CD4-positive, alpha-beta T cell treated with Interleukin-15 for 1 hour (primary cell): ENCODE measurements around the gene EGFL7.
"Not testable (repeated sequence)": the region's sequence is repeated elsewhere in the genome, so short reads cannot be mapped to it uniquely, and the experiment has no call there.

Source experiments
- DNase-seq: peaks from one replicate; pipeline ENCODE4 v3.0.0-alpha.2; 2020

The EGFL7 gene

GRCh38 chr9:136705564-136705963, 42.8 kb downstream of the EGFL7 start:
- DNase-seq = peak; percentile 29

DNA sequence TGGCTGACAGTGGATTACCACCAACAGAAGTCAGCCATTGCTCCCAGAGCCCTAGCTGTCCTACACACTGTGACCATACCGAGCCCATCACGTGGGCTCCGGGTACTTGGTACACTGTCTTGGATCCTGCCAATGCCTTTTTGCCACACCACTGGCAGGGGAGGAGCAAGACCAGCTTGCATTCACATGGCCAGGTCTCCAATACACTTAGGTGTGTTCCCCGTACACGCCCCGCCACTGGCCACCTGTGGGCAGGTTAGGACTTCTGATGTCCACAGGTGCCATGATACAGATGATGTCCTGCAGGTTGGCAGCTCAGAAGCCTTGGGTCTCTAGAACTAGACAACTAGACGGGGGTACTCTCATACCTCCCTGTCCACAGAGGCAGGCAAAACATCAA, 44.3 kb downstream of the EGFL7 start:
- DNase-seq = no peak

GRCh38 chr9:136707849-136708517, 45.3 kb downstream of the EGFL7 start:
- DNase-seq = no peak

GRCh38 chr9:136709454-136710109, 46.9 kb downstream of the EGFL7 start:
- no peak for DNase-seq

DNA sequence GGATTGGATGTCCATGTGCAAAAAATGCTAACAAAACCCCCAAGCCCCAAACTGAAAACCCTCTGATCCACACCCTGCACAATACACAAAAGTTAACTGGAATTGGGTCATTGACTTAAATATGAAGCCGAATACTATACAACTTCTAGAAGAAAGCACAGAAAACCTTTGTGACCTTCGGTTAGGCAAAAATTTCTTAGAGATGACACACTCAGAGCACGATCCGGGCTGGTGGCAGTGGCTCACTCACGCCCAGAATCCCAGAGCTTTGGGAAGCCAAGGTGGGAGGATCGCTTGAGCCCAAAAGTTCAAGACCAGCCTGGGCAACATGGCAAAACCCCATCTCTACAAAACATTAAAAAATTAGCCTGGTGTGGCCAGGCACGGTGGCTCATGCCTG, 47.8 kb downstream of the EGFL7 start:
- DNase-seq = no peak

GRCh38 chr9:136711219-136711648, 48.5 kb downstream of the EGFL7 start:
- not testable (repeated sequence) for DNase-seq

- DNase-seq = no peak
These were observed 49.3 kb downstream of the EGFL7 start, which contains the start of gene DIPK1B for GRCh38 chr9:136711751-136712689. DIPK1B (plus strand) TSS chr9:136712572; CDS start chr9:136712666, 94 bp downstream.

DNA sequence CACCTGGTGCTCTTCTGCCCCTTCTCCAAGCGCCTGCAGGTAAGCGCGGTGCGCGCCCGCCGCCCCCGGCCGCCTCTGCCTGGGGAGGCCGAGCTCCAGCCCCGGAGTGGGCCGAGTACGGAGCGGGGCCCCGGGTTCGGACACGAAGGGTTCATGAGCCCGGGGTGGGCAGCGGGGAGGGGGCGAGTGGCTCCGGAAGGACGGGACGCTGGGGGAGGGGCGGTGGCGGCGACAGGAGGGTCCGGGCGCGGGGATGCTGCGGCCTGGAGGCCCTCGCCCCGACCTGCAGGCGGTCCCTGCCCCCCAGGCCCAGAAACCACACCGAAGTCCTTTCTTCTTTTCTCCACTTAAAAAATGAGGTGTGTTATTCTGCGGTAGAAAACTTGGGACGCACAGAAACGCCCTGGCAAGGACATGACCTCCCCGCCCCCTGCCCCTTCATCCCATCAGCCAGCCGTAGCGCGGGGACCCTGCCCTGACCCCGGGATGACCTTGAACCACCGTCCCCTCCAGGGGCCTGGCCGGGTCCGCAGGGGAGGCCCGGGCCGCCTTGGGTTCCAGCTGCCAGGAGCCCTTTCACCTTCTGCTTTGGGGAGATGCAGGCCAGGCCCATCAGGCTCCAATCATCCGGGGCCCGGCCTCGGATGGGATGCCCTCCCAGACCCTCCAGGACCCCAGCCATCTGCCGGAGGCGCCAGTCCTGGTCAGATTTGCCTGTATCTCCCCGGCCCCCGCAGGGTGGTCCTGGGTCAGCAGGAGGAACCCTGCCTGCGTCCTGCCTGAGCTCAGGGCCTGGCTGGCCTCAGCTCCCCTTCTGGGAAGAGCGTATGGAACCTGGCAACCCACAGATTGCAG, 50.2 kb downstream of the EGFL7 start:
- DNase-seq = no peak

DNA sequence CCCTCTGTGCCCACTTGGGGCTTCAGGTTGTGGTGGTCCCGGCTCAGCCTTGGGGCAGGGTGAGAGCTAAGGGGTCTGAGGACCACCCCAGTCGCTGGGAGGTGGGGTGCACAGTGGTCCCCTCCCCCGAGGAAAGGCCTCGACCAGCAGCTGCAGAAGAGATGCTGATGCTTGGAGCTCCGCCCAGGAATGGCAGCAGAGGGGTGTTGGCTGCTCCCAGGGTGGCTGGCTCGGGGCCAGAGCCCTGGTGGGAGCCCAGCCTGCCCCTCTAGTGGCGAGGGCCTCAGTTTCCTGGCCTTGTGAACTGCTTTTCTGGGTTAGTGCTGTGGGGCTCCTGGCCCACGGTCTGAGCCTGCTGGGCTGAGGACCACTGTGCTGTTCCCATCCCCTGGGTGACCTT, 50.8 kb downstream of the EGFL7 start:
- no peak for DNase-seq

- no peak for DNase-seq
These were observed 51.6 kb downstream of the EGFL7 start for GRCh38 chr9:136714096-136714892.

DNA sequence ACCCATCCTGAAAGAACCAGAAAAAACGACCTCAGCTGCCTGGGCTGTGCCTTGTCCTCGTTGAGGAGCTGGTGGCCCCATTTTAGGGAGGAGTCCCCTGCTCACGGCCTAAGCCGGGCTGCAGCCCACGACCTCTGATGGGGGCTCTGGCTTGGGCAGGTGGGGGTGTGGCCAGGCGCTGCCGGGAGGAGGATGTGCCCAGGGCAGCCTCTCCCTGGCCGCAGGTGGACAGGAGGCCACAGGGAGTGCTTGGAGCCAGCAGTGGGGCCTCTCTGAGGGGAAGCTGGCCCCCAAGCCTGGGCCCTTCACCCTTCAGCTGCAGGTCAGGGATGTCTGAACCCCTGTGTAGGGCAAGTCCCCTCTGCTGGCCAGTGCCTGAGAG, 52.2 kb downstream of the EGFL7 start:
- no peak for DNase-seq

DNA sequence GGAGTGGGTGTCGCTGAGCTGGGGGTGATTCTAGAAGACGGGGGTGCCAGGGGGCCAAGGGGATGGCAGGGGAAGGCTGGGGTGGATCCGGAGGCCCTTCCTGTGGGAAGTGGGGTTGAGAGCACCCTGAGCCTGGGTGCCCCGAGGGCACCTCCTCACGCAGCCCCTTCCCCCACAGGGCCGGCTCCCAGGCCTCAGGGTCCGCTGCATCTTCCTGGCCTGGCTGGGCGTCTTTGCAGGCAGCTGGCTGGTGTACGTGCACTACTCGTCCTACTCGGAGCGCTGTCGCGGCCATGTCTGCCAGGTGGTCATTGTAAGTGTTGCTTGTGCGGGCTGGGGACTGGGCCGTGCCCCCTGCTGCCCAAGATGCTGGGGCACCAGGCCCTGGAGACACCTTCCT, 54.7 kb downstream of the EGFL7 start:
- DNase-seq = no peak

DNA sequence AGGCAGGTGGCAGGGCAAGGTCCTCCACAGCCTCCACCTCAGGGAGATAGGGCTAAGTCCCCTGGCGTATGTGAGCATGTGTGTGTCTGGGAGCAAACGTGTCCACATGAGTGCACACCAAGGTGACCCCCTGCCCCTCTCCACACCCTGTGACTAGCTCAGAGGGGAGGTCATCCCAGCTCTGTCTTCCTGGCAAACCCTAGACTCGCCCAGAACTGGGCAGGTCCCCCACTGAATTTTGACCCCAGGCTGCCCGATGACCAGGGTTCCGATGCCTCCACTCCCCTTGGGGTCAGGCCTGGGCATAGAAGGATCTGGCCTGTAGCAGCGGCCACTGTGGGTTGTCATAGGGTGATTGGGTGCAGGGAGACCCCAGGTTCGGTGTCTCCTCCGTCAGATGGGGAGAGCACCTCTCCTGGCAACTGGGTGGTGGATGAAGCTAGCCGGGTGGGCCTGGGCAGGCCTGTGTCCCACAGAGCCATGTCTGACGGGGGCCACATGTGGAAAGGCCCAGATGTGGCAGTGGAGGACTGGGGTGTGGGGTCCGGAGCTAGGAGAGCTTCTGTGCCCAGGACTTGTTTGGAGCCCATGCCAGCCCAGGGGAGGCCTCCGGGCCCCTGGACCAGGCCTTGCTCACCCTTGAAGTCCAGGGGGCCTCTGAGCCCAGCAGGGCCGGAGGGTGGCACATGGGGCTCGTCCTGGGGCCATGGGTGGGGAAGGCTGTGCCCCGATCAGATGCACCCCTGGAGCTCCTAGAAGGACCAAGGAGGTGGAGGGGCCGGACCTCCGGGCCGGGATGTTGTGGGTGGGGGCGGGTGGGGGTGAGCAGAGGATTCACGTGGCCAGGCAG, 55.9 kb downstream of the EGFL7 start:
- no peak for DNase-seq

DNA sequence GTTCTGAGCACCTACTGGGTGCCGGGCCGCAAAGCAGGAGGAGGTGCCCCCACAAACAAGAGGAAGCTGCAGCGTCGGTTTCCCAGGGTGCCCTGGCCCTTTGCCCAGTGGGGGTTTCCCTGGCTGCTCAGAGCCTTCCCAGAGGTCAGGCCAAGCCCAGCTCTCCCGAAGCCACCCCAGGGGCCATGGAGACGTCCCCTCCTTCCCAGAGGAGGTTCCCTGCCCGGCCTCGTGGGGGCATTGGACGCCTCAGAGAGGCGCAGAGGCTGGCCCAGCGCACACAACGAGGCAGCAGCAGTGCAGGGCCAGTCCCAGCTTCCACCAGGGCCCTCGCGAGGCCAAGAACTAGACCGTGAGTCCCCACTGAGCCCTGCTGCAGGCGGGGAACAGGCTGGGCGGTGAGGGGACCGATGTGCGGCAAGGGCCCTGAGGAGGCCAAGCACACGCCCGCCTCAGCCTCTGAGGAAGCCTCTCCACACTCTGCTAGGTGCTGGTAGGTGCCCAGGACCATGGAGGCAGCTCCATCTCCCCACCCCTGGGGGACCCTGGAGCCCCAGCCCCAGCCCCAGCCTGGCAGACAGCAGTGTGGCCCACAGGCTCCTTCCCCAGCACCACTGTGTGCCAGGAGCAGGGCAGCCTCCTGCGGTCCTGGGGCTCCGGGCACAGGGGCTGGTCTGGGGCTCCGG, 56.6 kb downstream of the EGFL7 start:
- DNase-seq = peak; percentile 54

DNA sequence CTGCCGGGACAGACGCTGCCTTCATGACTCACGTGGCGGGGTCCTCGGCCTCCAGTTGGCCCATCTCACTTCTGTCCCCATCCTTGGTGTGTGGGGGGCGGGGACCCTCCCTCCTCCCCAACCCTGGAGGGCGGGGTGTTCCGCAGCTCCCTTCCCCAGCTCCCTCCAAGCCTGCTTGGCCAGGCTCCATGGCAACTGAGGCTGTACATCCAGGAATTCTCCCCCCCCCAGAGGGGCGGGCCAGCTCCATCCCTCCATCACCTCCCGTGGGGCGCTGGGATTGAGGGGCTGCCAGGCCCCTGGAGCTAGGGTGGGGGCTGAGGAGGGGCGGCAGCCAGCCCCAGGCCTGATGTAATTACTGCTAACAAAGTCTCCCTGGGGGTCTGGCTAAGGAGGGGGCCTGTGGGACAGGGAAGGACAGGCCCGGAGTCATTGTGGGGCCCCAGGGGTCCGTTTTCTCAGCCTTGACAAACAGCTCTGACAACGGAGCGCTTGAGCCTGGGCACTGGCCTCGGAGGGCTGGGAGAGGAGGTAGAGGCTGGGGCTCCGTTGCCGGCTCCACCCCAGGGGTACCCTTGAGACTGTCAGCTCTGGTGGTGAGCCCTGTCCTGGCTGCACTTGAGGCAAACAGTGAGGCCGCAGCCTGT, 57.7 kb downstream of the EGFL7 start:
- DNase-seq = no peak

DNA sequence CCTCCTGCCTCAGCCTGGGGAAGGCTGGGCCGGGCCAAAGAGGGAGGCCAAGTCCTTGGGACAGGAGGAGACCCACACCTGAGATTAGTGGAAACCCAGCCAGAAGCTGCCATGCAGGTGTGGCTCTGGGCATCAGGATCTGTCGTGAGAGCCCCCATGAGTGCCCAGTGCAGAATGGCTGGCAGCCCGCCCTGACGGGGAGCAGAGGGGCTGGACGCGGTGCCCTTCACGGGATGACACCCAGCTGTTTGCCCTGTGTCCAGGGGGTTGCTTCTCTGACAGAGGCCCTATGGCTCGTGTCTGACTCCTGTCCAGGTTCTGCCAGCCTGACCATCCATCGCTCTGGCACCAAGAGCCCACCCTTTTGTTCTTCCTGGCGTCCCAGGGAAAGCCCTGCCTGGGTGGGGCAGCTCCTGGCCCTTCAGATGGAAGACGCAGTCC, 58.2 kb downstream of the EGFL7 start:
- no peak for DNase-seq

DNA sequence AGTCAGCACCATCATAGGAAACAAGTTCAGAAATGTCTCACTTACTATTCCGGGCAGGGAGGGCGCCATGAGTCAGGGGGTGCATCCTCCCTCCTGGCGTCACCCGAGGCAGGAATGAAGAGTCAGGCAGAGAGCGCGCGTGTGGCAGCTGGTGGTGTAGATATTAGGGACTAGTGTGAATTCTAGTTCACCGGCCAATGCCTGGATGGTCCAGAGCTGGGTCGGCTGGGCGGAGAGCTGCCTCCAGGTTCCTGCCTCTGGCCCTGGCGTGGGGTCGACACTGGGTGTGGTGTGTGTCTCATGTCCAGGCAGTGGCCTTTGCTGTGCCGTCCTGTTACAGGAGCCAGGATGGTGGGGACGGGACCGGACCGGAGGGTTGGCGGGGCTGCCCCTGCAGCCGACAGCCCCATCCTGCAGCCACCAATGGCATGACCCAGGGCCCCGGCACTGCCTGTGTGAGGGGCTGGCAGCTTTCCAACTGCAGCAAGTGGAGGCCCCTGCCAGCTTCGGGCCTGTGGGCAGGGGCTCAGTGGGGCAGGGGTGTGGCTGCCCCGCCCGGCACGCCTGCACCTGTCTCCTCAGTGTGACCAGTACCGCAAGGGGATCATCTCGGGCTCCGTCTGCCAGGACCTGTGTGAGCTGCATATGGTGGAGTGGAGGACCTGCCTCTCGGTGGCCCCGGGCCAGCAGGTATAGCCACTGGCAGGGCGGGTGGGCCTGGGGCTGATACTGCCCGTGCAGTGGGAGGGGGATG, 58.8 kb downstream of the EGFL7 start:
- DNase-seq = no peak
